Natural killer cell (primary cell): ENCODE data around the gene SLC26A8. TPM values are rescaled to one million over a fixed set of nuclear protein-coding genes. Genes with fewer than 3 reads are reported as not detected.
A peak's percentile ranks its signal among the peaks of the same experiment; 100 is the strongest.

ENCODE experiments used
- ATAC-seq, 3 donors: fragments of 150-1000 bp in 2 of 3; fragments of 200-7000 bp in 1 of 3; cut with Tn5 transposase; 1 replicate in 1 of 3; 2 replicates in 2 of 3; pipeline ENCODE4 v1.10.0; 2021; ENCODE audit warnings: mild to moderate bottlenecking in 2 of 3, moderate library complexity in 2 of 3
- DNase-seq, 2 donors: peaks; one replicate each; pipeline versions ENCODE4 v3.0.0 to v3.0.0-alpha.2; 2013 to 2021; ENCODE audit warnings: mixed read lengths in 1 of 2
- H3K27ac ChIP-seq: one replicate; pipeline ENCODE4 v1.5.1; 2013; ENCODE audit warnings: mild to moderate bottlenecking, low read length
- H3K27me3 ChIP-seq: one replicate; pipeline ENCODE4 v1.6.1; 2013; ENCODE audit warnings: low read length; ENCODE audit not compliant: control insufficient read depth, insufficient read depth
- H3K36me3 ChIP-seq: one replicate; pipeline ENCODE4 v1.6.1; 2013; ENCODE audit warnings: low read length; ENCODE audit not compliant: control insufficient read depth, insufficient read depth
- H3K4me1 ChIP-seq: one replicate; pipeline ENCODE4 v1.6.1; 2013; ENCODE audit warnings: low read length; ENCODE audit not compliant: control insufficient read depth, insufficient read depth
- H3K4me3 ChIP-seq: one replicate; pipeline ENCODE4 v1.5.1; 2013; ENCODE audit warnings: low read length
- H3K9me3 ChIP-seq: one replicate; pipeline ENCODE4 v1.6.1; 2013; ENCODE audit warnings: low read length; ENCODE audit not compliant: control insufficient read depth, insufficient read depth
- H3K27ac Mint-ChIP-seq, 2 donors: one replicate each; pipeline ENCODE4 v1.8.0; 2022; ENCODE audit warnings: mild to moderate bottlenecking in 2 of 2, mixed read lengths in 2 of 2, moderate library complexity in 1 of 2
- H3K27me3 Mint-ChIP-seq, 2 donors: one replicate each; pipeline ENCODE4 v1.8.0; 2022; ENCODE audit warnings: low read depth in 2 of 2, mixed read lengths in 2 of 2
- H3K36me3 Mint-ChIP-seq: one replicate; pipeline ENCODE4 v1.8.0; 2022; ENCODE audit warnings: mixed read lengths
- H3K4me1 Mint-ChIP-seq, 2 donors: one replicate each; pipeline ENCODE4 v1.8.0; 2022; ENCODE audit warnings: mixed read lengths in 2 of 2
- H3K4me3 Mint-ChIP-seq: one replicate; pipeline ENCODE4 v1.8.0; 2022; ENCODE audit warnings: mild to moderate bottlenecking, moderate library complexity, mixed read lengths
- H3K9me3 Mint-ChIP-seq, 2 donors: one replicate each; pipeline ENCODE4 v1.8.0; 2022; ENCODE audit warnings: mixed read lengths in 2 of 2
- CTCF ChIP-seq: fragments of 200-600 bp; IDR thresholded peaks from one replicate; pipeline ENCODE4 v1.8.0; 2022; ENCODE audit warnings: antibody characterized with exemption
- WGBS: methylation state at CpG from one replicate; pipeline ENCODE4 v1.1.7; 2013; ENCODE audit warnings: missing lambda C conversion rate; ENCODE audit not compliant: insufficient coverage; 5-methylcytosine and 5-hydroxymethylcytosine counted together
- intact Hi-C: fragments of 100-400 bp; cut with micrococcal nuclease; formaldehyde crosslinking; loops from one replicate; pipeline ENCODE4 v1.14.2; 2022
- total RNA-seq, 4 donors: library from RNA; stranded (reverse); fragments of 120-200 nt in 1 of 4; gene quantifications; one replicate each; pipeline versions ENCODE4 v1.2.3 to v1.2.4, GENCODE V29; 2013 to 2022

SLC26A8 gene
- total RNA-seq, 3 donors from 2014 or later (not counting 1 experiment from before 2014, with no cell fraction given) = 0.93 TPM; not detected in 2

DNA sequence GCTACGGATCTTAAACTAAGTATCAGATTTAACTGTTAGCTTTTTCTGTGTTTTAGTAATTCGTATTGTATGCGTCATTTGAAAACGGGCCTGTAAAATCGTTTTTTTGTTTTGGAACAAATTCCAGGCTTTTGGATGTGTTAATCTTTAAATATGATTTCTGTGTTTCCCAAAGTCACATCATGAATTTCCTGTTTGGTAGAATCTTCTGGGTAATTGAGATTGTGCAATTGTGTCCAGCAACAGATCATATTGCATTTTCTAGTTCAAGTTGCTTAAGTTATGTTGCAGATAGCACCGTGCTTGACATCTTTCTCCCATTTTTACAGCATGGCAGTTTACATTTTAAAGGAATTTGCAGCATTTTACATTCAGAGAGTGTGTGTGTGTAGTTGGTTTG lies 5.0 kb upstream of the SLC26A8 start:
- Histone ChIP-seq H3K4me1 (peaks cover 28% of the 10 kb centered on the region), H3K36me3 (no peaks in the 10 kb centered on the region), H3K27ac (peak overlapping the region; percentile 15), H3K9me3 (no peaks in the 10 kb centered on the region), H3K4me3 (peak overlapping the region; percentile 98), H3K27me3 (no peaks in the 10 kb centered on the region)
- Mint-ChIP-seq H3K36me3 (no peaks in the 10 kb centered on the region), H3K4me3 (peak overlapping the region; percentile 97), H3K4me1 (peaks cover 53 to 54% of the 10 kb centered on the region in 2 donors), H3K27me3 (peaks cover 7 to 20% of the 10 kb centered on the region in 2 donors), H3K27ac (peak overlapping the region; percentile 93 to 94), H3K9me3 (no peaks in the 10 kb centered on the region)
- intact Hi-C loops = no loop called here
- no peak for TF ChIP-seq CTCF
- ATAC-seq (no peak), DNase-seq (no peak)
- 16% methylated on average over 4 of the region's 6 CpGs for WGBS

DNA sequence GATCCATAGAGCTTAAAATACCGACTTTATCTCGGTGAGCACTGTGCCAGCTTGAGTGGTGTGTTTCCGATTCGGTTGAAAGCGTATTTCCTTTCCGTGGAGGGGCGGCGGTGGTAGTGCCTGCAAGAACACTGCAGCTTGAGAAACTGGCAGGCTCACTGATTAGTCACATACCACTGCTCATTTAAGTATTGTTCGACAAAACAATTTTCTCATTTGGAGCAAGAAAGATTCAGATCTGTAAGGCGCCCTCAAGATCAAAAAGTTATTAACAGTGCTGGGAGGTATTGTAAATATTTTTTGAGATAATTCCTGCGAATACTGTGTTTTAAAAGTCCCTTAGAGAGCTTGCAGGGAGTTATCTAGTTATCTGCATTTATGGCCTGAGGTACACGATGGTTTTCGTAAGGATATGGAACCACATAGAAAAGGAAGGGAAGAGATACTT lies 4.5 kb upstream of the SLC26A8 start:
- Mint-ChIP-seq H3K4me3 (peak overlapping the region; percentile 97), H3K36me3 (no peaks in the 10 kb centered on the region), H3K27me3 (peaks cover 9 to 24% of the 10 kb centered on the region in 2 donors), H3K9me3 (no peaks in the 10 kb centered on the region), H3K27ac (peak overlapping the region; percentile 93 to 94), H3K4me1 (peaks cover 48 to 49% of the 10 kb centered on the region in 2 donors)
- H3K4me3 ChIP-seq = peak overlapping the region; percentile 98
- no peaks in the 10 kb centered on the region for H3K36me3 ChIP-seq
- peaks cover 25% of the 10 kb centered on the region for H3K4me1 ChIP-seq
- intact Hi-C loops = no loop called here
- DNase-seq (peak; percentile 60 to 80), ATAC-seq (peak; percentile 39 to 58 (median 49))
- peak overlapping the region; percentile 81 for H3K27ac ChIP-seq
- H3K27me3 ChIP-seq = no peaks in the 10 kb centered on the region
- TF ChIP-seq CTCF = no peak
- no peaks in the 10 kb centered on the region for H3K9me3 ChIP-seq
- WGBS = 0% methylated on average over 13 of the region's 13 CpGs

DNA sequence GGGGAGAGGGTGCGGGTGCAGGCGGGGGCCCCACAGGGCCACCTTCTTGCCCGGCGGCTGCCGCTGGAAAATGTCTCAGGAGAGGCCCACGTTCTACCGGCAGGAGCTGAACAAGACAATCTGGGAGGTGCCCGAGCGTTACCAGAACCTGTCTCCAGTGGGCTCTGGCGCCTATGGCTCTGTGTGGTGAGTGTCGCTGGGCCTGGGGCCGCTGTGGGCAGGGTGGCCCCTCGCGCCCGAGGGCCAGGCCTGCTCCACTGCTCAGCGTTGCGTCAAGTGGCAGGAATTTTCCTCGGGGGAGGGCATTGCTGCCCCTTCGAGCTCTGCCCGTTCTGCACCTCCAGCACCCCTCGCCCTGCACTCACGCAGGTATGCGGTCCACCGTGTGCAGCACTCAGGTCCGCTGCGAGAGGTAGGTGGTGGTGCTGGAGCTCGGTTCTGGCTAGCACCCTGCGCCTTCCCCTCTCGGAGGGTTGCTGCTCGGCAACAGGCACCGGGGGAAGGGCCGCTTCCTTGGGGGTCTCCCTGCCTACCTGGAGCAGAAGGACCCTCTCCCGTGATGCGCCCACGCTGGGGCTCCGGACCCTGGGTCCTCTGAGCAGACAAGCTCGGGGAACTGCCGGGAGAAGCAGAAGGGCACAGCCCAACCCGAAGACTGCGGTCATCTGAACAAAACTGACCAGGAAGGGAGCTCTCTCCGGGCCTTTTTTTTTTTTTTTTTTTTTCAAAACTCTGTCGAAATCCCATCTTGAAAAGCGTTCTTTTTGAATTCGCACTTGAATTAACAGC lies 3.8 kb upstream of the SLC26A8 start:
- Histone ChIP-seq H3K36me3 (no peaks in the 10 kb centered on the region), H3K4me1 (peaks cover 19% of the 10 kb centered on the region), H3K27ac (peak overlapping the region; percentile 81), H3K4me3 (peak overlapping the region; percentile 98), H3K9me3 (no peaks in the 10 kb centered on the region), H3K27me3 (no peaks in the 10 kb centered on the region)
- Mint-ChIP-seq H3K9me3 (no peaks in the 10 kb centered on the region), H3K27me3 (peaks cover 13 to 29% of the 10 kb centered on the region in 2 donors), H3K36me3 (no peaks in the 10 kb centered on the region), H3K27ac (peak overlapping the region; percentile 93 to 94), H3K4me1 (peaks cover 42 to 43% of the 10 kb centered on the region in 2 donors), H3K4me3 (peak overlapping the region; percentile 97)
- peak; percentile 0 to 12 (median 10) for ATAC-seq
- DNase-seq = peak in 1 of 2 donors; percentile 67
- WGBS = under 1% methylated on average over 44 of the region's 44 CpGs
- intact Hi-C loops = no loop called here
- no peak for TF ChIP-seq CTCF
